Stimulated activated CD4-positive, alpha-beta T cell treated with anti-CD3 and anti-CD28 coated beads, Interleukin-1b, Interleukin-23, amount 100 ng/mL, for 48 hours (primary cell): ENCODE measurements around the gene TMIGD2.
A peak's percentile ranks its signal among the peaks of the same experiment; 100 is the strongest.

Experiments
- DNase-seq: peaks from one replicate; pipeline ENCODE4 v3.0.0-alpha.2; 2020

The TMIGD2 gene

GRCh38 chr19:4326215-4326836, 24.1 kb upstream of the TMIGD2 start:
- DNase-seq = no peak

- no peak for DNase-seq
Measured at GRCh38 chr19:4324228-4324627, 22.0 kb upstream of the TMIGD2 start.

GRCh38 chr19:4323692-4324091, 21.5 kb upstream of the TMIGD2 start:
- no peak for DNase-seq

- no peak for DNase-seq
Measured at GRCh38 chr19:4322942-4323665, 20.9 kb upstream of the TMIGD2 start.

GRCh38 chr19:4320419-4320818, 18.2 kb upstream of the TMIGD2 start:
- no peak for DNase-seq

GRCh38 chr19:4319067-4319718, 17.0 kb upstream of the TMIGD2 start:
- no peak for DNase-seq

- no peak for DNase-seq
Measured at GRCh38 chr19:4318460-4318859, 16.3 kb upstream of the TMIGD2 start.

GRCh38 chr19:4316956-4317355, 14.8 kb upstream of the TMIGD2 start:
- DNase-seq = no peak

- DNase-seq = no peak
Measured at GRCh38 chr19:4313847-4314490, 11.8 kb upstream of the TMIGD2 start.

- DNase-seq = no peak
Measured at GRCh38 chr19:4310247-4311121, 8.3 kb upstream of the TMIGD2 start.

GRCh38 chr19:4305659-4306058, 3.5 kb upstream of the TMIGD2 start:
- no peak for DNase-seq

- no peak for DNase-seq
Measured at GRCh38 chr19:4305257-4305612, 3.0 kb upstream of the TMIGD2 start.

- DNase-seq = peak; percentile 82
Measured at GRCh38 chr19:4304538-4305256, 2.5 kb upstream of the TMIGD2 start, which contains the start of gene FSD1. TSS of gene FSD1 (plus strand) at chr19:4304598. CDS start at chr19:4304747, 149 bp downstream.

GRCh38 chr19:4303819-4304537, 1.8 kb upstream of the TMIGD2 start:
- DNase-seq = no peak

GRCh38 chr19:4301590-4302242, 473 bp downstream of the TMIGD2 start:
- DNase-seq = no peak

- no peak for DNase-seq
Measured at GRCh38 chr19:4300589-4300988, 1.6 kb downstream of the TMIGD2 start.

- DNase-seq = no peak
Measured at GRCh38 chr19:4298810-4299550, 3.2 kb downstream of the TMIGD2 start.

- DNase-seq = peak; percentile 64
Measured at GRCh38 chr19:4297901-4298809, 4.0 kb downstream of the TMIGD2 start.
